A549 treated with DMSO at 1 μM for 4 hours (cell line): ENCODE results near the gene DNAH1. TPM values are rescaled to one million over a fixed set of nuclear protein-coding genes. Genes with fewer than 3 reads are reported as not detected.

Source experiments
- total RNA-seq: library from RNA; stranded (reverse); fragments of 200-300 nt; extraction: Qiagen RNA extraction; gene quantifications from 5 replicates; pipeline ENCODE4 v1.2.3, GENCODE V29; 2022; ENCODE audit warnings: low read depth

DNAH1 gene
- 0.72 to 1.1 TPM (median 0.85 TPM) in 5 replicates for total RNA-seq

DNA sequence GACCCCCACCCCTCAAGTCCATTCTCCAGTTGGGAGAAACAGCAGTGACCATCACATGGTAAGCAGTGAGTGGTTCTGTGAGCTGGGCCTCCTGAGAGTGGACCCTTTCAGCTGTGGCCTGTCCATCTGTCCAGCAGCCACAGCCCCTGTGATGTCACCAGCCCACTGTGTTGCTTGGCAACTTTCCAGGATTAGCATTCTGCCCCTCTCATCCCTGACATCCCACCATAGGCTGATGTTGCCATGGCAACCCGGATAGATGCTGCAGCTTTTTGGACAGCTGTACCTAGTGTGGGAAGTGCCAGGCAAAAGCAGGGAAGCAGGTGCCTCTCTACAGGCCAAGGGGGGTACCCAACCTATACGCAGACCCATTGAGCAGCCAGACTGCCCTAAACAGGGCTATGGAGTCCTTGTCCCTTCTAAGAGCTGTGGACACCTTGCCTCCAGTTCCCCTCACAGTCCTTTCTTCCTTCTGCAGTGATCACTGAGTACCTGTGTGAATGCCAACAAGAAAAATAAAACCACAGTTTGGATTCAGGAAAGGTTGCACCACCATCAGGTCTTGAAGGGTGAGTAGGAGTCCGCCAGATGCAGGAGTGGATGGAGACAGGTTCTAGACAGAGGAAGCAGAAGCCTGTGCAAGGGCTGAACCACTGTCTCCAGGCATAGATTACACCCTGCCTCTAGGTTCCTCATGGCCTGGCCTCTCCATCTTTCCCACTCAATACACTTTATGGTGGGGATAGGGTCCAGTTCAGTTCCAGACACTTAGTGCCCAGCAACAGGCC lies at the start of gene DNAH1:
Gene DNAH1 (plus strand): TSS at position 343 of the 788 bp plus-strand sequence. CDS start 6,124 bp downstream, outside the sequence.

DNA sequence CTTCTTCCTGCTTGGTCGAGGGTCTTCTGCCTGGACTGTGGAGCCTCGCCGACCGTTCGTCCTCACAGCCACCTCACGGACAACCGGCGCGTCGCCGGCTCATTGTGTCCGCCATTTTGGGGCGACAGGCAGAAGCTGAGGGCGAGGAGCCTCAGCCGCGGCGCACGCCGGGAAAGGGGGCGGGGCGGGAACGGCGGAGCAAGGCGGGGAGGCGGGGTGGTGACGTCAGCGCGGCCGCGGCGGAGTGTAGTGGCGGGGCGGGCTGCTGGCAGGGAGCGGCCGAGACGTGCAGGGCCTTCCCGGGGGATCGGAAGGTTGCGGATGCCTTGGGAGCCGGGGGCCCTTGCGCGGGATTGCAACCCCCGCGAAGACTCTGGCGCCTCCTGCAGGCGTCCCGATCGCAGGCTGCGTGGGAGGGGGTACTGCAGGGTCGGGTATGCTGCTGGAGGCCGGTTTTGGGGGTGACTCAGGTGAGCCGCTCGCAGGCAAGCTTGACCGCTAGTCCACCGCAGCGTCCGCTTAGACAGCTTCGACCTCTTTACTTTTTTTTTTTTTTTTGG lies 37.5 kb upstream of the DNAH1 start, which contains the start of gene WDR82:
Gene WDR82 (minus strand): TSS at position 140 of the 560 bp plus-strand sequence. CDS start 288 bp downstream, outside the sequence.

DNA sequence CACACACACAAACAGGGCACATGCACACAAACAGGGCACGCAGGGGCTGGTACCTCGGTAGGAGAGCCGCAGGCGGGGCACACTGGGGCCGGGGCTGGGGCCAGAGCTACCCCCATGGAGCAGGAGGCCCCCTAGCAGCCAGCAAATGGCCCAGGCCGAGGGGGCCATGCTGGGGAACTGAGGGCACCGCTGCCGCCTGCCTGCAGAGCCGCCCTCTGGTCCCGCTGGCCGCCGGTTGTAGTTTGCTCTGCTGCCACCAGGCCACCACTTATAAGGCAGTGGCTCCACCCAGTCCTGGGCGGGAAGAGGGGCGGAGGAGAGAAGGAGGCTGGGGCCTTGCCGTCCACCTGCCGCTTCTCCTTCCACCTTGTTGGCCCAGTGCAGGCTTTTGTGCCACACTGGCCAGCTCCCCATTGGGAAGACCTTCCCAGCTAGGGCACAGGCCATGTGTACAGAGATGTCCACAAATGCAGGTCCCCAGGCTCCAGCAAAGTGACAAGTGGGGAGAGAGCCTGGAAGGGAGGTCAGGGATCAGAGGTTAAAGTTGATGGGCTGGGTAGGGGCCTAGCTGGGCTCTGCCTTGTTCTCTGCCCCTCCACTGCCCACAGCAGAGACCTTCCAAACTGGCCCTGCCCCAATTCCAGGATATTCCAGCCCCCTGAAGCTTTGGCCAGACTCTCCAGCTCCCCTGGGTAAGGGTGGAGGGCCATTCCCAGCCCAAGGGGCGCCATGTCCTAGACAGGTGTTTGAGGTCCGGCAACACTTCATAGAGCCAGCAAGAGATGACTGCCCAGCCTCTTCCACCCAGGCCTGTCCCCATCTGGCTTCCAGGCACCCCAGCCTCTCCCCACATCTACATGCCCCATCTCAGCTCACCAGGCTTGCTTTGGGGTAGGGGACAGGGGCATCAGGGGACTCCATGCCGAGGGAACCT lies 129.0 kb downstream of the DNAH1 start, which contains the start of gene SEMA3G:
Gene SEMA3G (minus strand): TSS at position 244 of the 934 bp plus-strand sequence. CDS start 76 bp downstream, at position 168.

Other genes starting within 250 kb of the DNAH1 start
- 15.5 to 20.4 TPM (median 17.8 TPM) in 5 replicates for gene POC1A, start 161.9 kb upstream of the DNAH1 start, total RNA-seq
- gene ALAS1, start 118.2 kb upstream of the DNAH1 start, total RNA-seq = 49.5 to 55.6 TPM (median 52.5 TPM) in 5 replicates
- gene TLR9, start 90.7 kb upstream of the DNAH1 start, total RNA-seq = 0.06 TPM in 1 of 5 replicates, not detected in the others
- 59.9 to 79.9 TPM (median 69.8 TPM) in 5 replicates for gene TWF2, start 77.2 kb upstream of the DNAH1 start, total RNA-seq
- 3.9 to 5.7 TPM (median 5.0 TPM) in 5 replicates for gene PPM1M, start 70.6 kb upstream of the DNAH1 start, total RNA-seq
- 50.0 to 59.3 TPM (median 55.6 TPM) in 5 replicates for gene WDR82, start 37.7 kb upstream of the DNAH1 start, total RNA-seq
- gene GLYCTK, start 28.5 kb upstream of the DNAH1 start, total RNA-seq = 3.6 to 4.8 TPM (median 4.3 TPM) in 5 replicates
- 32.8 to 40.9 TPM (median 40.1 TPM) in 5 replicates for gene BAP1, start 93.7 kb downstream of the DNAH1 start, total RNA-seq
- 2.5 to 3.4 TPM (median 3.0 TPM) in 5 replicates for gene PHF7, start 94.3 kb downstream of the DNAH1 start, total RNA-seq
- gene SEMA3G, start 128.8 kb downstream of the DNAH1 start, total RNA-seq = 0.03 to 0.30 TPM (median 0.09 TPM) in 5 replicates
- gene TNNC1, start 137.7 kb downstream of the DNAH1 start, total RNA-seq = 1.2 to 2.0 TPM (median 1.4 TPM) in 5 replicates
- 10.2 to 16.1 TPM (median 14.6 TPM) in 5 replicates for gene NISCH, start 139.3 kb downstream of the DNAH1 start, total RNA-seq
- not detected in 5 replicates for gene STAB1, start 179.0 kb downstream of the DNAH1 start, total RNA-seq
- gene NT5DC2, start 217.5 kb downstream of the DNAH1 start, total RNA-seq = 90.1 to 108 TPM (median 96.0 TPM) in 5 replicates
- gene UQCC5, start 220.3 kb downstream of the DNAH1 start, total RNA-seq = 52.0 to 85.4 TPM (median 56.0 TPM) in 5 replicates